HG02610 (cell line): ENCODE data around the gene CFLAR.
A peak's percentile ranks its signal among the peaks of the same experiment; 100 is the strongest.

Experiments
- ATAC-seq: cut with Tn5 transposase; IDR thresholded peaks from one replicate; pipeline ENCODE4 v1.9.1; 2021; ENCODE audit warnings: mild to moderate bottlenecking, moderate library complexity; ENCODE audit not compliant: unreplicated experiment

CFLAR gene

GRCh38 chr2:201205515-201205849 is 89.5 kb downstream of the CFLAR start:
- ATAC-seq = no peak

GRCh38 chr2:201208563-201209252 is 92.7 kb downstream of the CFLAR start:
- peak; percentile 81 for ATAC-seq

- ATAC-seq = no peak
Observed at GRCh38 chr2:201215963-201216362, 100.0 kb downstream of the CFLAR start.

GRCh38 chr2:201216918-201217317 is 101.0 kb downstream of the CFLAR start:
- no peak for ATAC-seq

- no peak for ATAC-seq
Observed at GRCh38 chr2:201218780-201219179, 102.8 kb downstream of the CFLAR start.

GRCh38 chr2:201219328-201220096 is 103.5 kb downstream of the CFLAR start:
- no peak for ATAC-seq

- no peak for ATAC-seq
Observed at GRCh38 chr2:201220102-201220570, 104.2 kb downstream of the CFLAR start.

GRCh38 chr2:201223089-201224073 is 107.4 kb downstream of the CFLAR start:
- ATAC-seq = peak; percentile 78
